Left lobe of liver (tissue), 2 donors: ENCODE results near the gene BBS7. TPM values are rescaled to one million over a fixed set of nuclear protein-coding genes. Genes with fewer than 3 reads are reported as not detected.

ENCODE experiments used
- ATAC-seq: fragments of 200-7000 bp; cut with Tn5 transposase; one replicate; pipeline ENCODE4 v1.9.1; 2020; ENCODE audit warnings: mild to moderate bottlenecking, moderate library complexity
- DNase-seq: peaks from one replicate; pipeline ENCODE4 v3.0.0-alpha.2; 2020; ENCODE audit warnings: low spot score
- total RNA-seq: library from RNA; stranded (reverse); gene quantifications from one replicate; pipeline ENCODE4 v1.2.1, GENCODE V29; 2021
- donor health status: DM: no; HTN: no; CAD: no; lungs with moderate emphysema.
- donor health status: DM: no; HTN: yes; CAD: no.

The BBS7 gene
- total RNA-seq, 1 donor from 2014 or later: 3.1 TPM

DNA sequence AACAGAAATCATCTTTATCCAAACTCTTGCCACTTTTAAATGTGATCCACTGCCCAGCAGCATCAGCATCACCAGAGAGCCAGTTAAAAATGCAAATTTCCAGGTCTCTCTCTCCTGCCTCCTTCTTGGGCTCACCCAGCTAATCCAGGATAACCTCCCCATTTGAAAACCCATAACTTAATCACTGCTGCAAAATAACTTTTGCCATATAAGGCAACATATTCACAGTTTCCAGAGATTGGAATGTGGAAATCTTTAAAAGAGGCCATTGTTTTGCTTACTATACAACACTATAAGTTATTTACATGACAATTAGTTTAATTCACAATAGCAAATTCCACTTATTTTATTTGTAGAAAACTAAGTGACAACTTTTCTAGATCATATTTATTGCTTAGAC lies 74.0 kb downstream of the BBS7 start:
- no peak for DNase-seq
- ATAC-seq: no peak

- ATAC-seq (no peak), DNase-seq (no peak)
These were observed 75.6 kb downstream of the BBS7 start for GRCh38 chr4:121794505-121795188.

GRCh38 chr4:121792966-121793365 lies 77.3 kb downstream of the BBS7 start:
- ATAC-seq (no peak), DNase-seq (no peak)

DNA sequence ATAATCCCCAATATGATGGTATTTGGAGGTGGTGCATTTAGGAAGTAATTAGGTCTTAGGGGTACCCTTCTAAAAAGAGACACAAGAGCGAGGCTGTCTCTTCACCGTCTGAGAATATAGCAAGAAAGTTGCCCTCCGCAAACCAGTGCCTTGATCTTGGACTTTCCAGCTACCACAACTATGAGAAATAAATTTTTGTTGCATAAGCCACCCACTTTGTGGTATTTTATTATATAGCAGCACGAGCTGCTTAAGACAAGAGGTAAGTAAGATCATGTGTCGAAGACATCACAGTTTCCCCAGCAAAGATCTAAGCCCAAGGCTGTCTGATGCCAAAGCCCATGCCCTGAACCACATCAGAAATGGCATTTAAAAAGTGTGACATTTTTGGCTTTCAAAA lies 78.8 kb downstream of the BBS7 start:
- ATAC-seq: no peak

DNA sequence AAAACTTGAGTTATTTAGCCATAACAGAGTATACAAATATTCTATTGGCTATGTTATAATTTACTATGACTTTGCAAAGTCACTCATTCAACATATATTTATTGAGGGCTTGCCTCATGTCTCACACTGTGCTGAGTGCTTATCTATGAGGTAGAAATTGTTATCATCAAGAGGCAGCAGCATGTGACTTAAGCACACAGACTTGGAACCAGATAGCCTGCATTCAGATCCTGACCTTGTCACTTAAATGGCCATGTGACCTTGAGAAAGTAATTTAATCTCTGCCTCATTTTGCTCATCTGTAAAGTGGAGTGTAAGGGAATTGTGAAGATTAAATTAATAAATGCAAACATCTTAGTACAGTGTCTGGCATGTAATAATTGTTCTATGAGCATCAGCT lies 79.3 kb downstream of the BBS7 start:
- DNase-seq: no peak

More for the DNA sequence above, 78.8 kb downstream of the BBS7 start:
- no peak for DNase-seq

GRCh38 chr4:121789960-121790829 lies 80.1 kb downstream of the BBS7 start:
- DNase-seq (no peak), ATAC-seq (no peak)

More for the DNA sequence above, 79.3 kb downstream of the BBS7 start:
- ATAC-seq: no peak

- DNase-seq: no peak
- ATAC-seq: no peak
These were observed 80.8 kb downstream of the BBS7 start for GRCh38 chr4:121789455-121789854.

DNA sequence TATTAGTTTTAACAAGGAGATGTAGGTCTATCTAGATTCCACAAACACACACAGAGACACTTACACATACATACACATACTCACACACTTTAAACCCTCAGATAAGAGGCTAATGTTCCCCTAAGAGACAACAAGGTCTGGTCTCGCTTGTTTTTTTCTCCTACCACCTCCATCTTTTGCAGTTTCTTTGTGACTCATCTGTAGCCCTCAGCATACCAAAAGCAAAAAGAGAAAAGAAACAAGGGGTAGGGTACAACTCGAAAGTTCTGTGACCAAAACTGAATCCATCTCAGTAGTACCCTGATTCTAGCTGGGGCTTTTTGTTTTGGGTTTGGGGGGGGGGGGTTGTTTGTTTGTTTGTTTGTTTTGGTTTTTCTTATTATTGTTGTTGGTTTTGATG lies 81.4 kb downstream of the BBS7 start:
- DNase-seq (no peak), ATAC-seq (no peak)

DNA sequence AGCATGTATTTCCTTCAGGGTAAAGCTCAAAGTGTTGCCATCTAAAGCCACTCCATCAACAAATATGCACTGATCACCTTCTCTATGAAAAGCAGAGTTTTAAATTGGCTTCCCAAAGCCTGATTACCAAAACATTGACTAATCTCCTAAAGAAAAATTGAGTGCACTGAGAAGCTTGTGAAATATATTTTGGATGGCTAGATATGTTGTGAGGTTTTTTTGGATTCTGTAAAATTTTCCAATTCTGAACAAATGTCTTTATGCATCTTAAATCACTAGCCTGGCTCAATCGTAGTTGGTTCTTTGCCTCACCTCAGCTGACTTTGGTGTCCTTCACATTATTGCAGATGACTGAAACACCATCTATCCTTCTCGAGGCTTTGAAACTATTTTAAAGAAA lies 84.1 kb downstream of the BBS7 start:
- DNase-seq: no peak
- ATAC-seq: no peak

DNA sequence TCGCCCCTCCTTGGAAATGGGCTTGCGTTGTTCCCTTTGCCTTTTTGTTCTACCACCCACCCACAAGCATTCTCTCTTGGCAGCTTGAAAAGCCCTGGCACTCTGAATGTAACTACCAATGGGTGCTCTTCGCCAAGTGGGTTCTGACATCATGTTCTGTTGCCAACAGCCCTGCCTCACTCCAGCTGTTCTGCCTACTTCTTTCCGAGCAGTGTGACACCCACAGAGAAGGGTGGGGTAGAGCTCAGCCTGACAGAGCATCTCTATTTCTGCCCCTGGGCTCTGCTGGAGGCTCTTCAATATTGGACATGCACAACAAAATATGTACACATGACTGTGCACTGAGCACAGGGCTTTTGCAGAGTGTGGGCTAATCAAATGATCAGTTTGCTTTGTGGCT lies 84.8 kb downstream of the BBS7 start:
- DNase-seq (no peak), ATAC-seq (no peak)

- DNase-seq (no peak), ATAC-seq (no peak)
These were observed 85.3 kb downstream of the BBS7 start for GRCh38 chr4:121784975-121785374.

DNA sequence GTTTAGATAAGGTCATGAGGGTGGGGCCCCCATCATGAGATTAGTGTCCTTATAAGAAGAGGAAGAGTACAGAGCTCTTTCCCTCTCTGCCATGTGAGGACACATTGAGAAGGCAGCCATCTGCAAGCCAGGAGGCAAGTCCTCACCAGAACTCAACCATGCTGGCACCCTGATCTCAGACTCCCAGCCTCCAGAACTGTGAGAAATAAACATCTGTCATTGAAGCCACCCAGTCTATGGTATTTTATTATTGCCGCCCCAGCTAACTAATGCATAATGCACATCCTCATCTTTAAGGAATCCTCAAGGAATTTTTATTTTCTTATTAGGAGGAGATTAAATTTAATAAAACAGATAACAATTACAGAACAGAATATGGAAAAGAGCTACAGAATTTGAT lies 85.9 kb downstream of the BBS7 start:
- no peak for DNase-seq
- ATAC-seq: no peak

- ATAC-seq (no peak), DNase-seq (no peak)
These were observed 87.1 kb downstream of the BBS7 start for GRCh38 chr4:121783210-121783609.

GRCh38 chr4:121778991-121779628 lies 91.2 kb downstream of the BBS7 start:
- no peak for ATAC-seq

DNA sequence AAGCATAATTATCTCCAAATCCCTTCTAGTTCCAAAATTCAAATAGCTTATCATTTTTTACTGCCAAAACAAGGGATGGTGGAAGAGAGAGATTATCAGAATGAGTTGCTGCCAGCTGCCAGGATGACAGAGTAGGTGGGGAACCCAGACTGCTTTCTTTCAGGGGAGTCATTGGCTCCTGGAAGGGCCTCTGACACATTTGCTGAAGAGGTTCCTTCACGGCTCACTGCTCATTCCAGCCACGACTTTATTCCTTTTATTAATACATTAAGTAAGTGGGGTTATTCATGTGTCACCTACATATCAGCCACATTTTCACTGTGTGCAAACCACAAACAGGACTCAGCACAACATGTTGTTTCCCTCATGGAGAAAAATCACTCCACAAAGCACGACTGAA lies 92.6 kb downstream of the BBS7 start:
- ATAC-seq (no peak), DNase-seq (no peak)

More at GRCh38 chr4:121778991-121779628, 91.2 kb downstream of the BBS7 start:
- DNase-seq: no peak

- no peak for DNase-seq
- ATAC-seq: no peak
These were observed 93.5 kb downstream of the BBS7 start for GRCh38 chr4:121776610-121777401.

Other genes with a start within 250 kb of the BBS7 start
- gene ANXA5, start 173.5 kb downstream of the BBS7 start, total RNA-seq: 49.1 TPM
- not detected for gene SMIM43, start 105.3 kb downstream of the BBS7 start, total RNA-seq
- gene EXOSC9, start 69.2 kb downstream of the BBS7 start, total RNA-seq: 5.0 TPM
- gene CCNA2, start 46.6 kb downstream of the BBS7 start, total RNA-seq: 0.45 TPM
- gene TRPC3, start 81.6 kb upstream of the BBS7 start, total RNA-seq: 0.25 TPM